ENCODE data around the gene THBS3. TPM values are rescaled to one million over a fixed set of nuclear protein-coding genes. Genes with fewer than 3 reads are reported as not detected.

The THBS3 gene
- total and polyA plus RNA-seq, 3 experiments from 2014 or later, result 2.9 to 7.9 (median 7.8) TPM

DNA sequence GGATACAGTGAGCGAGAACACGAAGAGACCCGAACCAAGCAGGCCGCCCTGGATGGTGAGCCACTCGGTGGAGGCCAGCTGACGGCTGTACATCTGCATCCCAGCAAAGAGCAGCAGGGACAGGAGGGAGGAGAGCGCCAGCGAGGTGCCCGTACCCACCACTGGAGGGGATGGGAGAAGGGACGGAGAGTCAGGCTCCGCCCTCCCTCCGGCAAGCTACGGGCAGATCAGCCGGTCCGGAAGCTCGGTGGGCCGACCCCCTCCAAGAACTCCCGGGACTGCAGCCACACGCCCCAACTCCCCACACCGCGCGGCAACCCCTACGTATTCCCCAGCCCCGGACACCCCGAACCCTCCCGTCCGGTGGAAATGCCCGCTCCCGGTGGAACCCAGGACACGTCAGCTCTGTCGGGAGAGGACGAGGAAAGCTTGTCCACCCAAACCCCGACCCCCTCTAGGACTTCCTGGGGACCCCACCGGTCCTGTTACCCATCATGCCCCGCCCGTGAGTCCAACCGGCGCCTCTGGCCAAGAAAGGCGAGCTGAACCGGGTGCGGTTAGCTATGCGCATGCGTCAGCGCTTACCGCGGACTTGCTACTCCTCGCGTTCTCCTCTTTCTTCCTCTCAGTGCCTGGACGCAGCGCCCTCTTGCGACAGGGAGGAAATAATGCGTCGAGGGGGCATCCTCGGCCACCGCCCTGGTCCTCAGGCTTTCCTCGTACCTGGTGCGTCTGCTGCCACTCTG, 34.8 kb downstream of the THBS3 start, which contains the start of gene KRTCAP2:
Gene KRTCAP2, minus strand, starts transcription at position 573 of the 746 bp plus-strand sequence. Its CDS starts 80 bp downstream, at position 493.
- ChIA-PET POLR2A (interaction anchor here (0.7 to 1.3 kb wide), 8 partner anchors 21 to 217 kb away, joined by 3 to 13 read pairs (median 4); partner anchors contain the start of genes FLAD1 and PBXIP1), CTCF (interaction anchor here (0.6 to 10.7 kb wide), 54 partner anchors 9 to 1226 kb away, joined by 3 to 177 read pairs (median 4); partner anchors contain the start of genes ADAM15, DENND4B, DPM3 and EFNA3)
- no peaks in the 10 kb centered on the region for H3K9me3 Mint-ChIP-seq
- peak within 1 kb of the TSS; percentile 86 to 100 (median 98) for H3K4me3 Mint-ChIP-seq
- Histone ChIP-seq H3K9me3 (ENCODE audit: low read length) (no peaks in the 10 kb centered on the region), H3K27me3 (ENCODE audit: insufficient read depth, low read length, poor library complexity, severe bottlenecking) (no peaks in the 10 kb centered on the region), H3K4me3 (ENCODE audit: low read length) (peak within 1 kb of the TSS; percentile 97), H3K4me1 (ENCODE audit: insufficient read depth, low read length) (peaks cover 41% of the 10 kb centered on the region), H3K36me3 (ENCODE audit: insufficient read depth, low read length) (peaks cover 27% of the 10 kb centered on the region), H3K27ac (ENCODE audit: low read depth, low read length) (peak within 1 kb of the TSS; percentile 94)
- peak within 1 kb of the TSS; percentile 79 to 100 (median 98) for H3K27ac Mint-ChIP-seq
- peaks cover 28 to 64% (median 40%) of the 10 kb centered on the region in 3 donors for H3K4me1 Mint-ChIP-seq
- peaks cover 0 to 47% (median 7%) of the 10 kb centered on the region in 3 donors for H3K36me3 Mint-ChIP-seq
- peak; percentile 91 to 97 (median 92) for DNase-seq
- H3K27me3 Mint-ChIP-seq, result peaks cover 0 to 2% of the 10 kb centered on the region in 2 donors

- POLR2A ChIA-PET, result interaction anchor here (1.0 to 1.3 kb wide), 3 partner anchors 22 to 189 kb away, joined by 3 to 13 read pairs (median 3); partner anchors contain the start of gene FLAD1
- H3K4me1 Mint-ChIP-seq, result peaks cover 37 to 68% (median 48%) of the 10 kb centered on the region in 3 donors
Measured at GRCh38 chr1:155171836-155172731, 35.6 kb downstream of the THBS3 start.

GRCh38 chr1:155170806-155171205, 36.9 kb downstream of the THBS3 start:
- CTCF ChIA-PET, result interaction anchor here (1.2 to 10.7 kb wide), 5 partner anchors 75 to 109 kb away, joined by 3 to 177 read pairs (median 4); no protein-coding TSS in a partner anchor
- Histone ChIP-seq H3K4me3 (ENCODE audit: low read length) (no peak overlapping the region), H3K36me3 (ENCODE audit: insufficient read depth, low read length) (peaks cover 18% of the 10 kb centered on the region), H3K9me3 (ENCODE audit: low read length) (no peaks in the 10 kb centered on the region), H3K27me3 (ENCODE audit: insufficient read depth, low read length, poor library complexity, severe bottlenecking) (no peaks in the 10 kb centered on the region), H3K4me1 (ENCODE audit: insufficient read depth, low read length) (peaks cover 39% of the 10 kb centered on the region), H3K27ac (ENCODE audit: low read depth, low read length) (no peak overlapping the region)
- Mint-ChIP-seq H3K36me3 (peaks cover 0 to 39% (median 7%) of the 10 kb centered on the region in 3 donors), H3K27ac (peak overlapping the region in 1 of 8 donors; percentile 30), H3K27me3 (peaks cover 3 to 4% of the 10 kb centered on the region in 2 donors), H3K4me1 (peaks cover 32 to 59% (median 42%) of the 10 kb centered on the region in 3 donors), H3K9me3 (no peaks in the 10 kb centered on the region), H3K4me3 (peak overlapping the region in 3 of 7 donors; percentile 42 to 97 (median 48))
- no peak for DNase-seq
- POLR2A ChIA-PET, result no interaction called here

More at GRCh38 chr1:155171836-155172731, 35.6 kb downstream of the THBS3 start:
- Histone ChIP-seq H3K4me1 (ENCODE audit: insufficient read depth, low read length) (peaks cover 45% of the 10 kb centered on the region), H3K9me3 (ENCODE audit: low read length) (no peaks in the 10 kb centered on the region), H3K4me3 (ENCODE audit: low read length) (peak overlapping the region; percentile 97), H3K27me3 (ENCODE audit: insufficient read depth, low read length, poor library complexity, severe bottlenecking) (no peaks in the 10 kb centered on the region), H3K36me3 (ENCODE audit: insufficient read depth, low read length) (peaks cover 19% of the 10 kb centered on the region), H3K27ac (ENCODE audit: low read depth, low read length) (peak overlapping the region; percentile 94)
- H3K27me3 Mint-ChIP-seq, result peaks cover 2 to 3% of the 10 kb centered on the region in 2 donors
- H3K9me3 Mint-ChIP-seq, result no peaks in the 10 kb centered on the region
- H3K4me3 Mint-ChIP-seq, result peak overlapping the region; percentile 86 to 100 (median 98)
- CTCF ChIA-PET, result interaction anchor here (0.8 to 10.7 kb wide), 30 partner anchors 12 to 1226 kb away, joined by 3 to 177 read pairs (median 5); partner anchors contain the start of genes ADAM15, DENND4B, DPM3 and EFNA3
- H3K27ac Mint-ChIP-seq, result peak overlapping the region; percentile 79 to 100 (median 98)
- no peak for DNase-seq
- H3K36me3 Mint-ChIP-seq, result peaks cover 0 to 43% (median 7%) of the 10 kb centered on the region in 3 donors

DNA sequence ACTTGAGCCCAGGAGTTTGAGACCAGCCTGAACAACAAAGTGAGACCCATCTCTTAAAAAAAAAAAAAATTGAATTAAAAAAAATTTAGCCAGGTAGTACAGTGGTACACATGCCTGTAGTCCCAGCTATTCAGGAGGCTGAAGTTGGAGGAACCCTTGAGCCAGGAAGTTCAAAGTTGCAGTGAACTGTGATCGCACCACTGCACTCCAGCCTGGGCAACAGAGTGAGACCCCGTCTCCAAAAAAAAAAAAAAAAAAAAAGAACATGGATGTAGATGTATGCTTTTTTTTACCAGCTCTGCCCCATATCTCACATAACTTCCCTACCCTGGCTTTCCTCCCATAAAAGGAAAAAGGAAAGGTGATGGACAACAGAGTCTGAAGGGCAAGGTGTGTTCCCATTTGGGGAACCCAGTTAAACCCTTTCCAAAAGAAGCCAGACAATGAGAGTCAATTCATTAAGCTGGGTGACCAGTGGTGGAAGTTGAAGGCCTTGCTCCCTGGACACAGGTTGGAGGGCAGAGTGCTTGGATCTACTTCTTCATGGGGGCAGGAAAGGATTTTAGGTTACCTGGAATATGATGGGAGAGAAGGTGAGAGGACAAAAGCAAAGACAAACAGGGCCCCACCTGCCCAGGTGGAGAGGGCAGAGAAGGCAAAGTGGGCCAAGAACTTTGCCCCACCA, 37.5 kb downstream of the THBS3 start:
- ChIA-PET POLR2A (no interaction called here), CTCF (interaction anchor here (0.9 to 10.7 kb wide), 7 partner anchors 35 to 126 kb away, joined by 3 to 177 read pairs (median 3); partner anchors contain the start of gene SLC50A1)
- DNase-seq, result no peak

DNA sequence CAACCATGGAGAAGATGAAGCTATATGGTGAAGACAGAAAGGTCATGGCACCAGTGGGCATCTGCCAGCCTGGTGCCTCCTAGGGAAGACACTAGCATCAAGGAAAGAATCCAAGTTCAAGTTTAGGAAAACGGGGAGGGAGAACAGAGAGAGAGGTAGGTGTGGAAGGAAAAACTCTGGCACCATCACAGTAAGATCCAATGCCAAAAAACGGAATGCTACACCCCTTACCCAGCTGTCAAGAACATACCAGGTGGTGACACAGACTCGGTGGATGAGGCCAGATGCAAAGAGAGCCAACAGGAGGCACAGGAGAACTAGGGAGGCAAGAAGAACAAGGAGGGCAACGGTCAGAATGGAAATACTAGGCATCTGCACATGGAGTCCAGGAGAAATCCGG, 38.2 kb downstream of the THBS3 start:
- Mint-ChIP-seq H3K4me3 (peak overlapping the region in 3 of 7 donors; percentile 8 to 57 (median 47)), H3K4me1 (peaks cover 29 to 47% (median 37%) of the 10 kb centered on the region in 3 donors), H3K9me3 (no peaks in the 10 kb centered on the region), H3K27me3 (peaks cover 3 to 4% of the 10 kb centered on the region in 2 donors), H3K27ac (peak overlapping the region in 2 of 8 donors; percentile 31 to 55), H3K36me3 (peaks cover 0 to 39% (median 7%) of the 10 kb centered on the region in 3 donors)
- Histone ChIP-seq H3K4me1 (ENCODE audit: insufficient read depth, low read length) (peaks cover 33% of the 10 kb centered on the region), H3K36me3 (ENCODE audit: insufficient read depth, low read length) (peaks cover 18% of the 10 kb centered on the region), H3K27ac (ENCODE audit: low read depth, low read length) (no peak overlapping the region), H3K4me3 (ENCODE audit: low read length) (no peak overlapping the region), H3K27me3 (ENCODE audit: insufficient read depth, low read length, poor library complexity, severe bottlenecking) (no peaks in the 10 kb centered on the region), H3K9me3 (ENCODE audit: low read length) (no peaks in the 10 kb centered on the region)
- ChIA-PET CTCF (interaction anchor here (0.9 to 10.7 kb wide), 6 partner anchors 34 to 125 kb away, joined by 3 to 177 read pairs (median 12); partner anchors contain the start of gene SLC50A1), POLR2A (no interaction called here)
- no peak for DNase-seq

More for the DNA sequence above, 37.5 kb downstream of the THBS3 start:
- H3K9me3 Mint-ChIP-seq, result no peaks in the 10 kb centered on the region
- Histone ChIP-seq H3K36me3 (ENCODE audit: insufficient read depth, low read length) (peaks cover 18% of the 10 kb centered on the region), H3K27me3 (ENCODE audit: insufficient read depth, low read length, poor library complexity, severe bottlenecking) (no peaks in the 10 kb centered on the region), H3K4me3 (ENCODE audit: low read length) (no peak overlapping the region), H3K4me1 (ENCODE audit: insufficient read depth, low read length) (peaks cover 39% of the 10 kb centered on the region), H3K27ac (ENCODE audit: low read depth, low read length) (no peak overlapping the region), H3K9me3 (ENCODE audit: low read length) (no peaks in the 10 kb centered on the region)
- peaks cover 32 to 54% (median 42%) of the 10 kb centered on the region in 3 donors for H3K4me1 Mint-ChIP-seq
- H3K4me3 Mint-ChIP-seq, result peak overlapping the region in 2 of 7 donors; percentile 12 to 53
- H3K36me3 Mint-ChIP-seq, result peaks cover 0 to 39% (median 7%) of the 10 kb centered on the region in 3 donors
- H3K27me3 Mint-ChIP-seq, result peaks cover 3 to 4% of the 10 kb centered on the region in 2 donors
- peak overlapping the region in 1 of 8 donors; percentile 65 for H3K27ac Mint-ChIP-seq

DNA sequence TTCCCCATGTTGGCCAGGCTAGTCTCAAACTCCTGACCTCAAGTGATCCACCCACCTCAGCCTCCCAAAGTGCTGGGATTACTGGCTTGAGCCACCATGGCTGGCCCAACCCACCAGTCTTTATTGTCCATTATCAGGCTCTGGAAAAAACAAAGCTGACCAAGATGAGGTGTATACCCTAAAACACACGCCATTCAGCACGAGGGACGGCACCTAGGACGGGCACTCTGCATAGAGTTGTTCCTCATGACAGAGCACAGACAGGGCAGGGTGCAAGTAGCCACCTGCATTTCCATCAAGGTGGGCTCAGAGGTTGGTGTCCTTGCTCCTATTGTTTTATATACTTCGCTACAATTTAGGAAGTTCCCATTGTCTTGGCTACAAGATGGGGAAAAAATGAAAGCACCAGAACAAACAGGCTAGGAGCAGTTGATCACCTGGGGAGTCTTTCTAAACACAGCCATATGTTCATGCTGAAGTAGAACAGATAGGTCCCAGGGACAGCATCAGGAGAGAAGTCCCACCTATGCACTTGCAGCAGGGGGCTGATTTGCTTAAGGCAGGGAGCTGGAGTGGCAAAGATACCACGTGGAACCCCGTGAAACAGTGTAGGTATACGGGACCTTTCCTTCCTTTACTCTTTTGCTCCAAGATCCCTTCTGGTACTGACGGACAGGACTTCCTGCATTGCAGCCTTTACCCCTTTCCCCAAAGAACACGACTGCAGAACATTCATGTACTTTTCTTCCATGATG, 39.1 kb downstream of the THBS3 start:
- Mint-ChIP-seq H3K27ac (peak overlapping the region in 2 of 8 donors; percentile 17 to 55), H3K4me3 (peak overlapping the region in 1 of 7 donors; percentile 57), H3K36me3 (peaks cover 0 to 39% (median 7%) of the 10 kb centered on the region in 3 donors), H3K9me3 (no peaks in the 10 kb centered on the region), H3K4me1 (peaks cover 25 to 39% (median 29%) of the 10 kb centered on the region in 3 donors), H3K27me3 (peaks cover 3 to 4% of the 10 kb centered on the region in 2 donors)
- Histone ChIP-seq H3K36me3 (ENCODE audit: insufficient read depth, low read length) (peaks cover 18% of the 10 kb centered on the region), H3K4me1 (ENCODE audit: insufficient read depth, low read length) (peaks cover 24% of the 10 kb centered on the region), H3K27ac (ENCODE audit: low read depth, low read length) (no peak overlapping the region), H3K4me3 (ENCODE audit: low read length) (no peak overlapping the region), H3K9me3 (ENCODE audit: low read length) (no peaks in the 10 kb centered on the region), H3K27me3 (ENCODE audit: insufficient read depth, low read length, poor library complexity, severe bottlenecking) (no peaks in the 10 kb centered on the region)
- no peak for DNase-seq
- POLR2A ChIA-PET, result interaction anchor here (1.1 kb wide), 1 partner anchor 104 kb away, joined by 3 read pairs; no protein-coding TSS in a partner anchor
- CTCF ChIA-PET, result interaction anchor here (1.0 to 10.7 kb wide), 12 partner anchors 9 to 107 kb away, joined by 3 to 177 read pairs (median 4); partner anchors contain the start of gene DPM3
